GM21529 (cell line): ENCODE measurements around the gene CEACAM19.
"Not testable (repeated sequence)": the region's sequence is repeated elsewhere in the genome, so short reads cannot be mapped to it uniquely, and the experiment has no call there.

Experiments
- ATAC-seq: cut with Tn5 transposase; IDR thresholded peaks from one replicate; pipeline ENCODE4 v1.9.1; 2021; ENCODE audit not compliant: unreplicated experiment

The CEACAM19 gene

GRCh38 chr19:44720396-44720795 lies 49.1 kb downstream of the CEACAM19 start:
- not testable (repeated sequence) for ATAC-seq

- ATAC-seq = no peak
These were observed 49.7 kb downstream of the CEACAM19 start for GRCh38 chr19:44720945-44721344.

- ATAC-seq = not testable (repeated sequence)
These were observed 50.1 kb downstream of the CEACAM19 start for GRCh38 chr19:44721369-44721768.

DNA sequence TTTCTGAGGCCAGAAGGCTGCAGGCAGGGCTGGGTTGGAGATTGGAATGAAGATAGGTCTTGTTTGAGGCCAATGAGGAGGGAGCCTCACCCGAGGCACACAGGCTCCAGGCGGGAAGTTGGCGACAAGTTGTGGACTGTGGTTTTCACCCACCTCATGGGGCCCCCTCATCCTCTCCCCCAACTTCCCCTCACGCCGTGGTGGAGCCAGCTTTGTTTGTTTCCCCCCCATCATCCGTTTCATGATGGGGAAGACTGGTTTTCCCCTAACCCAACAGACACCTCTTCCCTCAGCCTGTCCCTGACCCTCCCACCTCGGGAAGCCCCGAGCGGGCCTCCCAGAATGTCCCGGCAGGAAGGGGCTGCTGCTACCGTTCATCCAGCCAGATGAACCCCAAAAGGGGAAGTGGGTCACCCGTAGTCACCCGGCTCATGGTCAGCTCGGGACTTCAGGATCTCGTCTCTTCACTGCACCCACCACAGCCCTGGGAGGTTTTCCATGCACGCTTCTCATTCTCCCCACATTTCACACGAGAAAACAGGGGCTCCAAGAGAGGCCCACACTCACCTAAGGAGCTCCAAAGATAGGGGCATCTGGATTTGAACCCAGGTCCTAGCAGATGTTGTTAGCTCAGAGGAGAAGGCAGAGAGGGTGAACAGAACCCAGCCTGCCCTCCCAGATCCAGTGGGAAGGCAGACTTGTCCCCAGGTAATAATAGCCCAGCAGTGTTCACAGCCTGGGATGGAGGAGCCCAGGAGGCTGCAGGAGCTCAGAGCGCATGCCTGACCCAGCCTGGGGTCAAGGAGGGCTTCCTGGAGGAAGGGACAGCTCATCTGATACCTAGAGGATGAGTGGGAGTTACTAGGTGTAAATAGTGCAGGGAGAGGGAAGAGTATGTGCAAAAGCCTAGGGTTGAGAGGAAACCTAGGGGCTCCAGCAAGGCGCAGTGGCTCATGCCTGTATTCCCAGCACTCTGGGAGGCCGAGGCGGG lies 51.1 kb downstream of the CEACAM19 start:
- ATAC-seq = no peak

DNA sequence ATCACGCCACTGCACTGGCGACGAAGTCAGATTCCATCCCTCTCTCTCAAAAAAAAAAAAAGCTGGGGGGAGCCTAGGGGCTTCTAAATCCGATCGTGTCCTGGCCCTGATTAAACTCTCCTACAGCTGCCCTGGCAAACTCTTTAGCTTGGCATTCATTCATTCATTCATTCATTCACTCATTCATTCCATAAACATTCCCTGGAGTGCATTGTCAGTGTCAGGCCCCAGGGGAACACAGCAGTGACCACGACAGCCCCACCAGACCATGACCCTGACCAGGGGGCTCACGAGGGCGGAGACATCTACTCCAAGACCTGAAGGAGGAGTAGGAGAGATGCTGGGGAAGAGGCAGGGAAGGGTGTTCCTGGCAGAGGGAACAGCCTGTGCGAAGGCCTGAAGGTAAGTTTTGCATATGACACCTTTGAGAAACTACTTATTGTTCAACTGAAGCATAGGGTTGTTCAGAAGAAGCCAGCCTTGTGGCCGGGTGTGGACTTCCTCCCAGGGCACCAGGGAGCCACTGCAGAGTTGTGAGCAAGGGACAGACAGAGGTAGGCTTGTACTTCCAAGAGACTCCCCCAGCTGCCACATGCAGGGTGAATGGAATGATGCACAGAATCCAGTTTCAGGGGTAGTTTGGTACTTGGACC lies 52.1 kb downstream of the CEACAM19 start:
- ATAC-seq = no peak

GRCh38 chr19:44723952-44724319 lies 52.7 kb downstream of the CEACAM19 start:
- ATAC-seq = no peak

GRCh38 chr19:44725251-44725650 lies 54.0 kb downstream of the CEACAM19 start:
- ATAC-seq = no peak

DNA sequence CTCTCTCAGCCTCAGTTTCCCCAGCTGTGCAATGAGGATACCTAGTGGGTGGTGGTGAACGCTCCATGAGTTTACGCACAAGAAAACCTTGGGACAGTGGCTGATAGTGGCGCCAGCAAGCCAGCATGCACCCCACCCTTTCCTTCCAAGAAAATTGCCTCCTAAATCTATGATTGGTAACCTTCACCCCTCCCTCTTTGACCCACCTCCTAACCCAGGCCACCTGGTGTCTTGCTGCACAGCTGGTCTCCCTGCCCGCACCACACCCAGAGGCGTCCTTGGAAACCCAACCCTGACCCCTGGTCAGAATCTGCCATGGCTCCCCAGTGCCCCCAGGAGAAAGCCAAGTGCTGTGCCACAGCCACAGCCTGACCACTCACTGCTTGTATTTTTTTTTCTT lies 54.4 kb downstream of the CEACAM19 start:
- no peak for ATAC-seq

DNA sequence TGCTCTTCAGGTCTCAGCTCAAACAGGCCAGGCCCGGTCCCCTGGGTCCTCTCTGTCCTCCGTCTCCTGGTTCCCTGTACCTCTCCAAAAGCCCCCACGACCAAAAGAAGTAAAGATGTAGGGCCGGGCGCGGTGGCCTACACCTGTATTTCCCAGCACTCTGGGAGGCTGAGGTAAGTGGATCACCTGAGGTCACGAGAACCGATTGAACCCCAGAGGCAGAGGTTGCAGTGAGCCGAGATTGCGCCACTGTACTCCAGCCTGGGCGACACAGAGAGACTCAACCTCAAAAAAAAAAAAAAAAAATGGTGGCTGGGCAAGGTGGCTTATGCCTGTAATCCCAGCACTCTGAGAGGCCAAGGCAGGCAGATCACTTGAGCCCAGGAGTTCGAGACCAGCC lies 55.2 kb downstream of the CEACAM19 start:
- ATAC-seq = no peak

DNA sequence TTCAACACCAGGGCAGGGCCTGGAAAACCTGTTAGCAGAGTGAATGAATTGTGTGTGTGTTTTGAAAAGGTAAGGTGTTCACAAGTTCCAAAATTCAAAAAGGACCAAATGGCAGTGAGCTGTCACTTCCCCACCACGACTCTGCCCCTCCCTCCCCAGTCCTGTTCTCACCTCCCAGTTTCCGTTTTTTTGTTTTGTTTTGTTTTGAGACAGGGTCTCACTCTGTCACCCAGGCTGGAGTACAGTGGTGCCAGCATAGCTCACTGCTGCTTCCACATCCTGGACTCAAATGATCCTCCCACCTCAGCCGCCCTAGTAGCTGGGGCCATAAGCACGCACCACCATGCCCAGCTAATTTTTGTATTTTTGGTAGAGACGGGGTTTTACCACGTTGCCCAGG lies 56.9 kb downstream of the CEACAM19 start:
- ATAC-seq = no peak

GRCh38 chr19:44729516-44730033 lies 58.3 kb downstream of the CEACAM19 start:
- no peak for ATAC-seq

DNA sequence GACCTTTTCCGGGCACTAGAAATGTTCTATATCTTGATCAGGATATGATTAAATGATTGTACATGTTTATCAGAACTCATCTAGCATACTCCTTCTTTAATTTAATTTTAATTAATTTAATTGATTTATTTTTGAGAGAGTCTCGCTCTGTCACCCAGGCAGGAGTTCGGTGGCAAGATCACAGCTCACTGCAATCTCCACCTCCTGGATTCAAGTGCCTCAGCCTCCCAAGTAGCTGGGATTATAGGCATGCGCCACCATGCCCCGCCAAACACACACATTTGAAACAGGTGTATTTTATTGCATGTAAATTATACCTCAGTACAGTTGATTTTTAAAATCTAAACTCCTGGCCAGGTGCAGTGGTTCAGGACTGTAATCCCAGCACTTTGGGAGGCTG lies 59.8 kb downstream of the CEACAM19 start:
- ATAC-seq = no peak

DNA sequence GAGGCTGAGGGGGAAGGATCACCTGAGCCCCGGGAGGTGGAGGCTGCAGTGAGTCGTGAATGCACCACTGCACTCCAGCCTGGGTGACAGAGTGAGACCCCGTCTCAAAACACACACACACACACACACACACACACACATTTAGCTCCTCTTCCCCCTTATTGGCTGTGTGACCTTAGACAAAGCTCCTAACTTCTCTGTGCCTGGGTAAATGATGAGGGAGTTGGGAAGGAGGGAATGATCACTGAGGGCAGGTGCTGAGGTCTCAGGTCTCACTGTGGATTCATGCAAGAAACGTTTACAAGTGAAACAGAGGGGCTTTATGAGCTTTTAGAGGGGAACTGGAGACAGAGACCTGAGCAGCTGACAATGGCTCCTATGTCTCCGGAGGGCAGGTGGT lies 60.3 kb downstream of the CEACAM19 start:
- ATAC-seq = no peak

DNA sequence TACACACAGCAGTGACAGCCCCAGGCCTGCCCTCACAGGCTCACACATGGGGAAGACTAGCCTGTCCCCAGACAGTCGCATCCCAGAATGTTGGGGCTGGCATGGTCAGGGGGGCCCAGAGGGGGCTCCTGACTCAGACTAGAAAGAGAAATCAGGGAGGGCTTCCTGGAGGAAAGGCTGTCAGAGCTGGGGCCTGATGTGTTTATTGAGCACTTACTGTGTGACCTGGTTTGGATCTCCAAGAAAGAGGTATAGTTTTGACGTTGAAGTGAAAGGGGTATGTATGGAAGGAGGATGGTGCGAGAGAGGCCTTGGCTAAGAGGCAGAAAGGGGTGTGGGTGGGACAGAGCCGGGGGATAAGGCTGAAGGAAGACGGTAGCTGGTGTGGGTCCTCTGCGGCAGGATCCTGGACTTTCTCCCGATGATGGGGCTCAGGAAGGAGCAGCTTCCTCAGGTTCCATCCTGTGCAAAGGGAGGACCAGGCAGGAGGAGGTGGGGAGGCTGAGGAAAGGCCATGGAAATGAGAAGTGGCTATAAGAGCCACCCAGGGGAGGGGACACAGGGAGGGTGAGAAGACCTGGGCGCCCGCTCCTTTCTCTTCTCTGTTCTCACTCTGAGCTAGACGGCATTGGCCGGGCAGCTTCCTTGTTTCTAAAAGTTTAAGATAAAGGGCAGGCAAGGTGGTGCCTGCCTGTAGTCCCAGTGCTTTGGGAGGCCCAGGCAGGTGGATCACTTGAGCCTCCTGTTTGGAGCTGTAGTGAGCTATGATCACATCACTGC lies 61.1 kb downstream of the CEACAM19 start:
- no peak for ATAC-seq
